ENCODE data around the gene GRIA1. TPM values are rescaled to one million over a fixed set of nuclear protein-coding genes. Genes with fewer than 3 reads are reported as not detected.

The GRIA1 gene
- total RNA-seq, 1 donor from 2014 or later, result 3.3 TPM

DNA sequence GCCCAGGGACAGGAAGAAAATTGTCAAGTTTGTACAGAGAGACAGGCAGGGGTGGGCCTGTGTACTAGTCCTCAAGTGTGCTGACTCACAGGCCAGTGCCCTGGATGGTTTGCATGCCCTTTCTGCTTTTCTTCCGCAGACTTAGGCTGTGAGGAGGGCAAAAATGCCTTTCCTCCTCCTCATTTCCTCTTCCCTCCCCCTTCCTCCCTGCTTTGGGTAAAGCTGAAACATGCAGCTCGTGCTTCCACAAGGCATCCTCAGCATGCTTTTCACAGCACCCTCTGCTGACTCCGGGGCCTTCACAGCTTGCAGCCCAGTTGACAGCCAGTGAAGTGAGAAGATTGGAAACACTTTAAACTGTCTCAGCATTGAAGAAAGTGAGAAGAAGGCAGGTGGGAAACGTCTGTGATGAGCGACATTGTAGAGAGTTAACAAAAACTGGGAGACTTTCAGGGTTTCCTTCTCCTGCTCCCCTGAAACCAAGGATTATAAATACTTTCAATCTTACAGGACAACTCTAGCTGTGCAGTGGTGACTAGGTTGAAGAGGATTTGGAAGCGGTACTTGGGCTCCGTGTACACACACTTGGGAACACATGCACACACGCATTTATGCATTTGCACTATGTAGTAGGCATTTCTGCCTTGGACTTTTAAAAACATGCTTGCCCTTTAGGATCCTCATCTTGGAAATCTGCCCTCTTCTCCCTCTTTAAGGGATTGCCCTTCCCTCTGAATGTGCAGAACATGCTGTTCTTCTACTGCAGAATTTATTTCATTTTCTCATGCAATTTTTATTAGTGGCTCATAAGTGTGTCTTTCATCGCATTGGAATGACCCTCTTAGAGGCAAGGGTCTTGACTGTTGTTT lies 138.8 kb downstream of the GRIA1 start:
- H3K27me3 Mint-ChIP-seq (ENCODE audit: insufficient read depth, low read depth), result peaks cover 5% of the 10 kb centered on the region
- Histone ChIP-seq H4K20me1 (ENCODE audit: low read depth) (no peaks in the 10 kb centered on the region), H3K4me3 (no peak overlapping the region), H2AFZ (replicated peaks) (peak overlapping the region; percentile 51), H3K4me1 (peaks cover 21% of the 10 kb centered on the region), H3K27me3 (no peaks in the 10 kb centered on the region), H3K4me2 (peak overlapping the region; percentile 6), H3K9me3 (ENCODE audit: low read depth) (no peaks in the 10 kb centered on the region), H3K36me3 (no peaks in the 10 kb centered on the region), H3K79me2 (ENCODE audit: low read depth) (no peaks in the 10 kb centered on the region), H3F3A (ENCODE audit: low read depth) (no peaks in the 10 kb centered on the region), H3K27ac (no peak overlapping the region), H3K9ac (no peak overlapping the region)
- H3K27ac Mint-ChIP-seq, result no peak overlapping the region
- H3K4me1 Mint-ChIP-seq, result peaks cover 15% of the 10 kb centered on the region
- no peak overlapping the region for H3K4me3 Mint-ChIP-seq
- H3K9me3 Mint-ChIP-seq, result no peaks in the 10 kb centered on the region
- H3K36me3 Mint-ChIP-seq, result peaks cover 2% of the 10 kb centered on the region
- peak; percentile 58 for DNase-seq (ENCODE audit: low spot score)
- TF ChIP-seq EZH2 (IDR thresholded peaks at IDR 0.05) (no peak), EZH2phosphoT487 (IDR thresholded peaks at IDR 0.05) (no peak)
- TF ChIP-seq, protein P1, sequence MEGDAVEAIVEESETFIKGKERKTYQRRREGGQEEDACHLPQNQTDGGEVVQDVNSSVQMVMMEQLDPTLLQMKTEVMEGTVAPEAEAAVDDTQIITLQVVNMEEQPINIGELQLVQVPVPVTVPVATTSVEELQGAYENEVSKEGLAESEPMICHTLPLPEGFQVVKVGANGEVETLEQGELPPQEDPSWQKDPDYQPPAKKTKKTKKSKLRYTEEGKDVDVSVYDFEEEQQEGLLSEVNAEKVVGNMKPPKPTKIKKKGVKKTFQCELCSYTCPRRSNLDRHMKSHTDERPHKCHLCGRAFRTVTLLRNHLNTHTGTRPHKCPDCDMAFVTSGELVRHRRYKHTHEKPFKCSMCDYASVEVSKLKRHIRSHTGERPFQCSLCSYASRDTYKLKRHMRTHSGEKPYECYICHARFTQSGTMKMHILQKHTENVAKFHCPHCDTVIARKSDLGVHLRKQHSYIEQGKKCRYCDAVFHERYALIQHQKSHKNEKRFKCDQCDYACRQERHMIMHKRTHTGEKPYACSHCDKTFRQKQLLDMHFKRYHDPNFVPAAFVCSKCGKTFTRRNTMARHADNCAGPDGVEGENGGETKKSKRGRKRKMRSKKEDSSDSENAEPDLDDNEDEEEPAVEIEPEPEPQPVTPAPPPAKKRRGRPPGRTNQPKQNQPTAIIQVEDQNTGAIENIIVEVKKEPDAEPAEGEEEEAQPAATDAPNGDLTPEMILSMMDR (IDR thresholded peaks at IDR 0.05), result peak; percentile 17

DNA sequence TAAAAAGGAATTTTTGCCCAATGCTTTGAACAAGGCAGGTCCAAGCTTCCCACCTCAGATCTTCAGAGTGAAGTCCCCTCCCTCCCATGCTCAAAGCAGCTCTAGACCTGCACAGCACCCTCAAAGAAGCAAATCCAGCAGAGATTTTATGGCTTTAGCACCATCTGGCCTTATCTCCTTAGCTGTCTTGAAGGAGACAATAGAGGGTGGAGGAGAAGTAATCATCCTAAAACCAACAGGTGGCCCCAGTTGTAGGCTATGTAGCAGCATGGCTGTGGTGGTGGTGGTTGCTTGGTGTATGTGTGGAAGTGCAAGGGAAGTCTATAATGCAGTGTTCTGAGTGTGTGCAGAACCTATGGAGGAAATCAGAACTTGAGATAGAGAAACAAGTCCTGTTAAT lies 140.1 kb downstream of the GRIA1 start:
- Histone ChIP-seq H3K4me2 (no peak overlapping the region), H3K79me2 (ENCODE audit: low read depth) (no peaks in the 10 kb centered on the region), H2AFZ (replicated peaks) (no peak overlapping the region), H3K4me1 (peaks cover 21% of the 10 kb centered on the region), H3K36me3 (no peaks in the 10 kb centered on the region), H3K4me3 (no peak overlapping the region), H4K20me1 (ENCODE audit: low read depth) (no peaks in the 10 kb centered on the region), H3F3A (ENCODE audit: low read depth) (no peaks in the 10 kb centered on the region), H3K9me3 (ENCODE audit: low read depth) (no peaks in the 10 kb centered on the region), H3K9ac (no peak overlapping the region), H3K27me3 (no peaks in the 10 kb centered on the region), H3K27ac (no peak overlapping the region)
- peaks cover 2% of the 10 kb centered on the region for H3K36me3 Mint-ChIP-seq
- H3K4me3 Mint-ChIP-seq, result no peak overlapping the region
- no peaks in the 10 kb centered on the region for H3K9me3 Mint-ChIP-seq
- peaks cover 3% of the 10 kb centered on the region for H3K4me1 Mint-ChIP-seq
- H3K27ac Mint-ChIP-seq, result no peak overlapping the region
- H3K27me3 Mint-ChIP-seq (ENCODE audit: insufficient read depth, low read depth), result peaks cover 5% of the 10 kb centered on the region
- no peak for DNase-seq (ENCODE audit: low spot score)
- TF ChIP-seq, protein P1 (IDR thresholded peaks at IDR 0.05), result no peak
- TF ChIP-seq EZH2 (IDR thresholded peaks at IDR 0.05), result no peak
- no peak for TF ChIP-seq EZH2phosphoT487 (IDR thresholded peaks at IDR 0.05)

DNA sequence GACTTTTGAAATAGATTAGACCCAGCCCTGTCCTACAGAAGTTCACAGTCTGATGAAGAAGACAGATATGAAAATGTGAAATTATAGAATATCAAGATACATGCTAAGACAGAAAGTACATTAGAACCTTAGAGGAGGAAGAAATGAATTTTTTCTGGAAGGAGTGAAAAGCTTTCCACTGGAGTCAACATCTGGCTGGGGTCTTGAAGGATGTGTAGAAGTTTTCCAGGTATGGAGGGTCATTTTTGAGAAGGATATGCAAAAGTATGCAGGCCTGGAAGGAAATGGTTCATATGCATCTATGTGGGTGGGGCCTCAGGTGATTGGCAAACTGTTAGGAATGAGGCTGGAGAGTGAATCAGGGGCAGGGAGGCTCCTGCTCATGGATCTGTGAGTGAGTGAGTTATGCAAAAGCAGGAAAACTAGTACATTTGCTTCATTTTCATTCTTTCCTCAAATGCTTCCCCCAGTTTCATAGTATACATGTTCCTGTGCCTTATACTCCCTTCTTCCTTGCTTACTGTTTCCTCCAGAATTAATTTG lies 142.3 kb downstream of the GRIA1 start:
- H3K36me3 ChIP-seq, result no peaks in the 10 kb centered on the region
- Mint-ChIP-seq H3K4me1 (peaks cover 3% of the 10 kb centered on the region), H3K27ac (no peak overlapping the region), H3K36me3 (peaks cover 2% of the 10 kb centered on the region), H3K27me3 (ENCODE audit: insufficient read depth, low read depth) (peaks cover 5% of the 10 kb centered on the region), H3K4me3 (no peak overlapping the region), H3K9me3 (no peaks in the 10 kb centered on the region)
- H2AFZ ChIP-seq (replicated peaks), result no peak overlapping the region
- no peaks in the 10 kb centered on the region for H3K79me2 ChIP-seq (ENCODE audit: low read depth)
- H3K27me3 ChIP-seq, result no peaks in the 10 kb centered on the region
- no peak overlapping the region for H3K27ac ChIP-seq
- H3K4me3 ChIP-seq, result no peak overlapping the region
- no peak for DNase-seq (ENCODE audit: low spot score)
- H3K9ac ChIP-seq, result no peak overlapping the region
- H3F3A ChIP-seq (ENCODE audit: low read depth), result no peaks in the 10 kb centered on the region
- no peaks in the 10 kb centered on the region for H4K20me1 ChIP-seq (ENCODE audit: low read depth)
- no peaks in the 10 kb centered on the region for H3K9me3 ChIP-seq (ENCODE audit: low read depth)
- H3K4me1 ChIP-seq, result peaks cover 21% of the 10 kb centered on the region
- no peak overlapping the region for H3K4me2 ChIP-seq
- TF ChIP-seq EZH2phosphoT487 (IDR thresholded peaks at IDR 0.05) (no peak), EZH2 (IDR thresholded peaks at IDR 0.05) (no peak)
- TF ChIP-seq, protein P1 (IDR thresholded peaks at IDR 0.05), result no peak

All from neural progenitor cell (in vitro differentiated cells).